HG03280 (cell line): Measurements from ENCODE around the gene VIPR2.

Experiments
- ATAC-seq: cut with Tn5 transposase; IDR thresholded peaks from one replicate; pipeline ENCODE4 v1.9.1; 2021; ENCODE audit warnings: mild to moderate bottlenecking, moderate library complexity; ENCODE audit not compliant: unreplicated experiment

VIPR2 gene

DNA sequence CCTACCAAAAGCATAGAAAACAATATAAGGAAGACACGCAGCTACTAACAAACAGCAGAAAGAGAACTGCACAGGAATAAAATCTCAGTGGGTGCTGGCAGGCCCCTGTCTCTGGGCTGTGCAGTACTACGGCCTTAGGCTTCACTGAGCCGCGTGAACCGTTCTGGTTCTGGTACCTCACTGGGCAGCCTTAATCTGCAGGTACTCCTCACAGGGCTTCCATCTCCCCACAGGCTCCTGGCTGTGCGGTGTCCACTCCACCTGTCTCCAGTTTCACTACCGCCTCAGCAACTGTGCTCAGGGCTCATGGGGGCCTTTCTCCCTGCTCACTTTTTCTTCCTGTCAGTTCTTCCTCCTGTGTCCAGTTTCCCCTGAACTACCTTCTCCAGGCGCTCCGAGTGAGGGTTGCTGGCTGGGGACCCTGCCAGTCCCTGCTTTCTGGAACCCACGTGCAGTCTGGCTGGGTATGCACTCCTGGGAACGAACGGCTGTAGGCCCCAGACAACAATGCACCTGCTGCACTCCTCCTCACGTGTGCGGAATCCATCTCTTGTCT, 75.7 kb downstream of the VIPR2 start:
- ATAC-seq: no peak

GRCh38 chr7:159068488-159068811, 76.2 kb downstream of the VIPR2 start:
- no peak for ATAC-seq

DNA sequence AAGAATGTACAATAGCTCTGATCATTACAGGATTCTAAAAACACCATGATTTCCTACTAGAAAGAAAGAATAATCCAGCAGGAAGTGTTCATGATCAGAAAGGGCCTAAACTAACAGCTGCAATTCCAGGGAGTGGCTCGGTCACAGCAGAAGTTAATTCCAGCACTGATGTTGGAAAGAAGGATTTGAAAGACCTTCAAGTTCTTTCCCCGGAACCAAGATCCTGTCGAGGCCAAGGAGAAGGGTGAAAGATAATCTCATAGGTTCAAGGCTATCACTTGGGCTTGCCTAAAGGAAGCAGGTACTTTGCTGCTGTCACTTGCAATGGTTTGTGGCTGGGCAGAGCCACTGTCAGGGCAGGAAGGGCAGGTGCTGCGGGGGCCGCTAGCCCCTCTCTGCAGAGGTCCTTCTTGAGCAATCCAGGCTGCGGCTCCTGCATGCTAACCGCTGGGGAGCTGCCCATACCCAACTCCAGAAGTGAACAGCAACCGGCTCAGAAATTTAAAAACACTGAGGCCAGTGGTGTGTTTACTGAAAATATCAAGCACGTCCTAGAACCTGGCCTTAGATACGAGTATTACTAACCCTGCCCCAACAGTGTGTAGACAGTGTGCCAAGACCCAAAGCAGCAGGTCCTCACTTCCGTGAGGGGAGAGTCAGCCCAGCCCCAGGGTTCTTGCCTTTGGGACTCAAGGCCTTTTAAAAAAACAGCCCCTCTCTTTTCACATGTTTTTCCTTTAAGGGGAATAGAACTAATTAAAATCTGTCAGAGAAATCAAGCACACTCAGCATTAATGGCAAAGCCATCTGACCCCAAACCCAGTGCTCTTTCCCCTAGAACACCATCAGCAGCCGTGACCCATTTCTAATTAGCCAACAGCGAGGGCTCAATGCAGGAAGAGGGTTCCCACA, 76.8 kb downstream of the VIPR2 start:
- no peak for ATAC-seq

GRCh38 chr7:159066816-159067575, 77.7 kb downstream of the VIPR2 start:
- no peak for ATAC-seq

GRCh38 chr7:159065852-159066480, 78.7 kb downstream of the VIPR2 start:
- ATAC-seq: no peak

- no peak for ATAC-seq
These were observed 79.7 kb downstream of the VIPR2 start for GRCh38 chr7:159064816-159065510.

DNA sequence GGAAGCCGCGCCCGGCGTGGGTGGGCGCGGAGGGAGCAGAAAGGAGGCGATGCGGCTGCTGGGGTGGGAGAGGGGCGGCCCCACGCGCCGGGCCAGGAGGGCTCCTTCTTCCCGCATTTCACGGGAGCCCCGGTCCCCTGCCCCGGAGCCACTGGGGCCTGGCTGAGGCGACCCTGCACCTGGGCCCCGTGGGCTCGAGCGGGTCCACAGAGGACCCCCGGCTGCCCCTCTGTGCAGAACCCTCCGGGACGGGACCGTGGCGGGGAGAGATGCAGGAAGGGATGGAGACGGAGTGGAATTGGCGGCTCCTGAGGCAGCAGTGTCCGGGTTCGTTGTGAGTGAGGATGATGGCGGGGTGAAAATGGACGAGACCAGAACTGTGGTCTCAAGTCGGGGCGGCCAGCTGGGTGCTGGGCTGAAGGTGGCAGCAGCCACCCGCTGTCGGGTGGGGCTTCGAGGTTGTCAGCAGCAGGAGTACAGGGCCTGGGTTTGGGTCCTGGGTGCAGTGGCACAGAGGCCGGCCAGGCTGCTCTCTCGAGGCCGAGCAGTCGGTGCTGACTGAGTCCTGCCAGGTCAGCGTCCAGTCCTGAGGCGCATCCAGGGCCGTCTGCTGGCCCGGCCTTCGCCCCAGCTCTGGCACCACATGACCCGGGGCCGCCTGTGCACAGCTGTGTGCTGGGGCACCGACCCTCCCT, 80.4 kb downstream of the VIPR2 start:
- no peak for ATAC-seq

DNA sequence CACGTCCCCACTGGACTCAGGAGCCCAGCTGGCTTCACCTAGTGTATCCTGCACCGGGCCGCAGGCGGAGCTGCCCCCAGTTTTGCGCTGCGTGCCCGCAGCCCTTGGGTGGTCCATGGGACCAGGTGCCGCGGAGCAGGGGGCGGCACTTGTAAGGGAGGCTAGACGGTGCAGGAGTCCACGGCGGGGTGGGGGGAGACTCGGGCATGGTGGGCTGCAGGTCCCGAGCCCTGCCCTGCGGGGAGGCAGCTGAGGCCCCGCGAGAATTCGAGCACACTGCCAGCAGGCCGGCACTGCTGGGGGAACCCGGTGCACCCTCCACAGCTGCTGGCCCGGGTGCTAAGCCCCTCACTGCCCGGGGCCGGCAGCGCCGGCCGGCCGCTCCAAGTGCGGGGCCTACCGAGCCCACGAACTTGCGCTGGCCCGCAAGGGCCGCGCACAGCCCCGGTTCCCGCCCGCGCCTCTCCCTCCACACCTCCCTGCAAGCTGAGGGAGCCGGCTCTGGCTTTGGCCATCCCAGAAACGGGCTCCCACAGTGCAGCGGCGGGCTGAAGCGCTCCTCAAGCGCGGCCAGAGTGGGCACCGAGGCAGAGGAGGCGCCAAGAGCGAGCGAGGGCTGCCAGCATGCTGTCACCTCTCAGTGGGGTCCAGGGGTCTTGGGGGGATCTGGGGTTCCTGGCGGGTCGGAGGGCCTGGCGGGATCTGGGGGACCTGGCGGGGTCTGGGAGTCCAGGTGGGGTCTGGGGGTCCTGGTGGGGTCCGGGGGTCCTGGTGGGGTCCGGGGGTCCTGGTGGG, 81.4 kb downstream of the VIPR2 start:
- ATAC-seq: no peak

DNA sequence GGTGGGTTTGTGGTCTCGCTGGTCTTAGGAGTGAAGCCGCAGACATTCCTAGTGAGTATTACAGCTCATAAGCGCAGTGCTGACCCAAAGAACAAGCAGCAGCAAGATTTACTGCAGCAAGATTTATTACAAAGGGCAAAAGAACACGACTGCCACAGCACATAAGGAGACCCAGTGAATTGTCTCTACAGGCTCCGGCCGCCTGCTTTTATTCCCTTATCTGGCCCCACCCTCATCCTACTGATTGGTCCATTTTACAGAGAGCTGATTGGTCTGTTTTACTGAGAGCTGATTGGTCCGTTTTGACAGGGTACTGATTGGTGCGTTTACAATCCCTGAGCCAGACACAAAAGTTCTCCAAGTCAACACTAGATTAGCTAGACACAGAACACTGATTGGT, 82.1 kb downstream of the VIPR2 start:
- ATAC-seq: no peak

DNA sequence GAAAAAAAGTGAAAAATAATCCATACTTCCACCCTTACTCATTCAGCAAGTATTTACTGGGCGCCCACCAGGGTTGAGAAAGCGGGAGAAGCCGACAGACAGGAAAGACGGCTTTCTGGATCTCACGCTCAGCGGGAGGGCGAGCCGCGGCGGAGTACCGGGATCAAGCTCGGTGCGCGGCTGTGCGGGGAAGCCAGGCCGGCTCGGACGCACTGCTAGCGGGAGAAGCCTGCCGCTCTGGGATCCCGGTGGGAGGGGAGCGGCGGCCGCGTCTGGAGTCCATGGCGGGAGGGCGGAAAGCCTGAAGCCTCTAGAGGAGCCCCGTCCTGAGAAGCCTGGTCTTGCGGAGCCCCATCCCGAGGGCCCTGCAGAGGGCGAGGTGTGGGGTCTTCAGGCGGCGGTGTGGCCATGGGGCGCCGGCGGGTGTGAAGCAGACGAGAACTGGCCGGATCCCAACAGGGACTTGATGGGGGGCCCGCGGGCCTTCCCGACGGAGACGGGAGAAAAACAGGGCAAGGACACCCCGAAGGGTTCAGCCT, 82.9 kb downstream of the VIPR2 start:
- ATAC-seq: no peak

DNA sequence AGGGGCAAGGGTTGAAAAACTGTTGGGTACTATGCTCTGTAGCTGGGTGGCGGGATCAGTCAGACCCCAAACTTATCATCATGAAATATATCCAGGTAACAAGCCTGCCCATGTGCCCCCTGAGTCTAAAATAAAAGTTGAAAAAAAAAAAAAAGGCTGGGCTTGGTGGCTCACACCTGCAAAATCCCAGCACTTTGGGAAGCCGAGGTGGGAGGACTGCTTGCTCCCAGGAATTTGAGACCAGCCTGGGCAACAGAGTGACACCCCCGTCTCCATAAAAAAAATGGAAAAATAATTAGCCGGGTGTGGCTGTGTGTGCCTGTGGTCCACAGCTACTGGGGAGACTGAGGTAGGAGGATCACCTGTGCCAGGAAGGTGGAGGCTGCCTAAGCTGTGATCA, 83.5 kb downstream of the VIPR2 start:
- ATAC-seq: no peak

GRCh38 chr7:159060440-159060839, 84.2 kb downstream of the VIPR2 start:
- no peak for ATAC-seq

DNA sequence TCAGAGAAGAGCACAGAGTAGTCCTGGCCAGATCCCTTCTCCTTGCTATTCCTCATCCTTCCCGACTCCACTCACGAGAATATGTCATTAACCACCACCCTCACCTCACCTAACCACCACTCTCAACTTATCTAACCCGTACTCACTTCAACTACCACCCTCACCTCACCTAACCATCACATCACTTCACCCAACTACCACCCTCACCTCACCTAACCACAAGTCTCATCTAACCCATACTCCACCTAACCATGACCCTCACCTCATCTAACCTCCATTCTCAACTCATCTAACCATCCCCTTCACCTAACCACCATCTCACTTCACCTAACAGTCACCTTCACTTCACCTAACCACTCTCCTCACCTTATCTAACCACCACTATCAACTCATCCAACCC, 85.0 kb downstream of the VIPR2 start:
- ATAC-seq: no peak

DNA sequence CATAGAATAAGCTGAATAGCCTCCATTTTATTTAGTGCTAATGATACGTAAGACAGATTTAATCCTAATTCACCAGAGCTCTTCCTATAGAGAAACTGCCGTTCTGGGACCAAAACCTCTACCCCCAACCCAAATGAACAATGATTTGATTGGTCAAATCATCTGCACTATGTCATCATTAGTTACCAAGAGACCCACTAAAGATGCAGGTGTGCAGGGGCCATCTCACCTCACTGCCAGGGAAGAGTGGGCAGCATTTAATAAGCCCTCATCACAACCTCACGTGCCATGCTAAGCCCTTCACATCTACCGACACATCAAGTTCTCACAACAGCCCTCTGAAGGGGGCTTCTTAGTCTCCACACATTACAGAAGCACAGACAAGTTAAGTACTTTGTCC, 87.0 kb downstream of the VIPR2 start:
- ATAC-seq: no peak

DNA sequence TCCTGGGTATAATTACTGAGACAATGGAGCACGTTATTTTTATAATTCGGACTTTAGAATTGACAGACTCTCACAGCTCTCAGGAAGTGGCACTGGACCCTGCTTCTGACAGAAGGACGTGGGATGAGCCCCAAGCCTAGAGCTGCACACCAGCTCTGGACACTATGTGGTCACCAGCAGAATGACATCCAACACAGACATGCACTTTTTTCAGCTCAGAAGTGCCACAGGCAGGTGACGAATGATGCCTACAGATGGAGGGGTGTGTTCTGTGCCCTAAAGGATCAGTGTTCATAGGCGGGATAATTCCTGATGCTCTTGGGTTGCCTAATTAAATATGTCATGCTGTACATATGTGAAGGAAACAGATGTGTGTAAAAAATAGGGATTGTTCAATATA, 87.9 kb downstream of the VIPR2 start:
- no peak for ATAC-seq

GRCh38 chr7:159051916-159052315, 92.8 kb downstream of the VIPR2 start:
- peak; percentile 55 for ATAC-seq

- no peak for ATAC-seq
These were observed 94.0 kb downstream of the VIPR2 start for GRCh38 chr7:159050704-159051103.

DNA sequence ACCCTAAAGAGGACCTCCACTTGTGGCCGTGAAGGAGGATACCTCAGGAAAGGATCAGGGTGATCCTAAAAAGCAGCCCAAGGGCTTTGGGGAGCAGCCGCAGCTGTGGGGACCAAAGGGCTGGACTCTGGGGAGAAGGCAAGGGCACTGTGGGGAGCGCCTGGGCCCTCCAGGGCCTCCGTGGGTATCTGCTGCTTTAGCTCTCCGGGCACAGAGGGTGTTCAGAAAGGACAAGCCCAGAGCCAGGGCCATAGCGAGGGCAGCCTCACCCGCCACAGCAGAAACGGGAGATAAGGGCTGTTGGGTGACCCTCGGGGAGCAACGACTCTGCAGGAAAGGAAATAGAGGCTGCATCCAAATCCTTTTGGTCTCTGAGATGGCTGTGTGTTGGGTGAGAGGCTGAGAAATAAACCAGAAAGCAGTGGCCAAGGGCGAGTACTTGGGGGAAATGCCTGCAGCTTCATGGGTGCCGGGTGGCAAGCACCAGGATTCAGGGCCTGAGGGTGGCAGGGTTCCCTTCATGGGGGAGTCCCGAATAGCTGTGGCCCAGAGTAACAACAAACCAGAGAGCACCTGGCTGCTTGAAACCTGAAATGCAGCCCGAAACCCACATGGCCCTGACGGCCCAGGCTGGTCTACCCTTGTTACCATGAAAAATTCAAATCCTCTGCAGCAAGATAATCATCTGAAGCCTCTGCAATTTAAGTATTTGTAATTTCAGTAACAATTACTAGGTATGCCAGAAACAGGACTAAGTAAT, 95.2 kb downstream of the VIPR2 start:
- ATAC-seq: peak; percentile 67

- ATAC-seq: no peak
These were observed 96.0 kb downstream of the VIPR2 start for GRCh38 chr7:159048656-159049055.
